ENCODE results near the gene CFAP46. TPM values are rescaled to one million over a fixed set of nuclear protein-coding genes. Genes with fewer than 3 reads are reported as not detected.

The CFAP46 gene
- total and polyA plus RNA-seq, 2 of the 8 experiments (the other 6 are each of a cell fraction or from before 2014, with no cell fraction given): 2.6 to 4.8 TPM

DNA sequence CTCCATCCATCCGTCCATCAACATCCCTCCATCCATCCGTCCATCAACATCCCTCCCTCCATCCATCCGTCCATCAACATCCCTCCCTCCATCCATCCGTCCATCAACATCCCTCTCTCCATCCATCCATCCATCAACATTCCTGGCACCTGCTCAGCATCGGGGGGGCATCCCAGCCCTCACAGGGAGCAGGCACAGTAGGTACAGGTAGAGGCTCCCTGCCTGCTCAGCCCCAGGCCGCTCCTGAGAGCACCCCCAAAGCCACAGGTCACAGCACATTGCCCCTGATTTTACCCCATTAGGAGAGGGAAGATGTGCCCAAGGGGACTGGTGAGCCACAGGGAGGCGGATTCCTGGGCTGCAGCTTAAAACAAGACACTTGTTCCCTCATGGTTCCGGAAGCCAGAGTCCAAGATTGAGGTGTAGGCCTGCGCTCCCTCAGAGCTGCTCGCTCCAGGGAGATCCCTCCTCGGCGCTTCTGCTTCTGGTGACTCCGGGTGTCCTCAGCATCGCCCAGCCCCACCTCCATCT is 21.1 kb upstream of the CFAP46 start:
- Histone ChIP-seq H3K4me1 (replicated peaks in 1 of 4; ENCODE audit: control insufficient read depth in 3 of 4, insufficient read depth in 4 of 4, low read length in 3 of 4) (peaks cover 3 to 9% (median 6%) of the 10 kb centered on the region in 4 experiments; a peak in 6 of 7 replicates), H3K27ac (ENCODE audit: low read depth, low read length) (no peak overlapping the region), H4K20me1 (replicated peaks in 1 of 2; ENCODE audit: control insufficient read depth in 1 of 2, insufficient read depth in 2 of 2, low read length in 2 of 2) (no peaks in the 10 kb centered on the region), H2BK12ac (ENCODE audit: low read depth, low read length) (no peak overlapping the region; the same call in 1 of the 2 replicates), H3K79me1 (ENCODE audit: low read depth, low read length) (peaks cover 2% of the 10 kb centered on the region; the same call in 1 of the 2 replicates), H2BK5ac (ENCODE audit: low read depth, low read length) (no peak overlapping the region), H2AFZ (ENCODE audit: low read length) (no peak overlapping the region), H3K9ac (replicated peaks in 1 of 4; ENCODE audit: extremely low read depth in 1 of 4, low read depth in 3 of 4, low read length in 3 of 4) (no peak overlapping the region), H3K36me3 (ENCODE audit: control insufficient read depth in 2 of 4, insufficient read depth in 4 of 4, low read length in 3 of 4) (no peaks in the 10 kb centered on the region), H3K79me2 (ENCODE audit: control insufficient read depth in 1 of 2, insufficient read depth in 2 of 2, low read length in 2 of 2) (no peaks in the 10 kb centered on the region; a peak in 1 of 4 replicates), H3K9me3 (ENCODE audit: insufficient read depth in 2 of 2, low read depth in 1 of 2, low read length in 1 of 2) (no peaks in the 10 kb centered on the region), H3K4me3 (ENCODE audit: extremely low read depth in 1 of 4, insufficient read depth in 2 of 4, low read depth in 3 of 4, low read length in 4 of 4) (no peak overlapping the region), H3K4me2 (ENCODE audit: insufficient read depth in 1 of 2, low read depth in 2 of 2, low read length in 2 of 2) (no peak overlapping the region), H2BK15ac (ENCODE audit: low read length) (no peak overlapping the region), H2AK5ac (ENCODE audit: low read depth, low read length) (no peak overlapping the region; the same call in 1 of the 2 replicates), H3K23me2 (ENCODE audit: low read depth, low read length) (peaks cover 10% of the 10 kb centered on the region), H3K18ac (ENCODE audit: extremely low read depth, low read length) (no peak overlapping the region), H4K8ac (ENCODE audit: extremely low read depth, insufficient read depth, low read length) (no peak overlapping the region; the same call in 1 of the 2 replicates), H2BK20ac (ENCODE audit: low read length) (no peak overlapping the region), H2BK120ac (replicated peaks; ENCODE audit: low read depth, low read length) (no peak overlapping the region), H4K91ac (replicated peaks; ENCODE audit: insufficient read length, low read length) (no peak overlapping the region), H3K4ac (replicated peaks; ENCODE audit: insufficient read length, low read depth, low read length) (no peak overlapping the region), H3K27me3 (replicated peaks in 1 of 4; ENCODE audit: control insufficient read depth in 3 of 4, extremely low read depth in 1 of 4, insufficient read depth in 3 of 4, low read length in 3 of 4) (no peaks in the 10 kb centered on the region; a peak in 1 of 7 replicates), H3K56ac (replicated peaks; ENCODE audit: insufficient read length, low read depth, low read length) (no peak overlapping the region), H4K5ac (ENCODE audit: insufficient read length, low read depth, low read length) (no peak overlapping the region), H3K14ac (ENCODE audit: insufficient read length) (no peak overlapping the region), H3K23ac (ENCODE audit: insufficient read length) (no peak overlapping the region)
- DNase-seq (ENCODE audit: low read depth in 1 of 2, low spot score in 2 of 2) (no peak), FAIRE-seq (no peak)
- ChIA-PET CTCF (ENCODE audit: partially characterized antibody) (interaction anchor here (1.4 kb wide), 1 partner anchor 229 kb away, joined by 3 read pairs; no protein-coding TSS in a partner anchor), POLR2A (ENCODE audit: partially characterized antibody) (no interaction called here)
- TF ChIP-seq KDM1A (IDR thresholded peaks at IDR 0.05; ENCODE audit: borderline replicate concordance, low read length): no peak
- TF ChIP-seq POLR2A (IDR thresholded peaks at IDR 0.05; ENCODE audit: control extremely low read depth in 1 of 2, low read depth in 2 of 2, low read length in 2 of 2): no peak
- no peak for TF ChIP-seq YY1 (IDR thresholded peaks at IDR 0.05; ENCODE audit: low read depth, low read length)
- TF ChIP-seq SP2 (IDR thresholded peaks at IDR 0.05; ENCODE audit: low read length): no peak
- TF ChIP-seq CTBP2 (IDR thresholded peaks at IDR 0.05; ENCODE audit: borderline replicate concordance, insufficient read depth, insufficient read length, low read length): no peak
- TF ChIP-seq, protein P1, sequence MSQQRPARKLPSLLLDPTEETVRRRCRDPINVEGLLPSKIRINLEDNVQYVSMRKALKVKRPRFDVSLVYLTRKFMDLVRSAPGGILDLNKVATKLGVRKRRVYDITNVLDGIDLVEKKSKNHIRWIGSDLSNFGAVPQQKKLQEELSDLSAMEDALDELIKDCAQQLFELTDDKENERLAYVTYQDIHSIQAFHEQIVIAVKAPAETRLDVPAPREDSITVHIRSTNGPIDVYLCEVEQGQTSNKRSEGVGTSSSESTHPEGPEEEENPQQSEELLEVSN (IDR thresholded peaks at IDR 0.05): no peak
- TF ChIP-seq HDAC2 (IDR thresholded peaks at IDR 0.05; ENCODE audit: borderline replicate concordance in 1 of 2, low read depth in 2 of 2, low read length in 2 of 2): no peak
- TF ChIP-seq SAP30 (IDR thresholded peaks at IDR 0.05; ENCODE audit: insufficient read depth, insufficient replicate concordance, low read length): no peak
- no peak for TF ChIP-seq SUZ12 (IDR thresholded peaks at IDR 0.05; ENCODE audit: low read length)
- no peak for TF ChIP-seq SIX5 (IDR thresholded peaks at IDR 0.05; ENCODE audit: low read depth, low read length)
- 87 to 95% methylated on average over 4 to 14 of the region's 14 CpGs for WGBS, 2 experiments (ENCODE audit: extremely low coverage in 1 of 2, insufficient coverage in 1 of 2, insufficient read length in 1 of 2, insufficient replicate concordance in 2 of 2, low coverage in 1 of 2, low lambda C conversion rate in 2 of 2, missing lambda C conversion rate in 1 of 2)
